ENCODE data around the gene MTA2.
A peak's percentile ranks its signal among the peaks of the same experiment; 100 is the strongest.
"Not testable (repeated sequence)": the region's sequence is repeated elsewhere in the genome, so short reads cannot be mapped to it uniquely, and the experiment has no call there.

MTA2 gene

DNA sequence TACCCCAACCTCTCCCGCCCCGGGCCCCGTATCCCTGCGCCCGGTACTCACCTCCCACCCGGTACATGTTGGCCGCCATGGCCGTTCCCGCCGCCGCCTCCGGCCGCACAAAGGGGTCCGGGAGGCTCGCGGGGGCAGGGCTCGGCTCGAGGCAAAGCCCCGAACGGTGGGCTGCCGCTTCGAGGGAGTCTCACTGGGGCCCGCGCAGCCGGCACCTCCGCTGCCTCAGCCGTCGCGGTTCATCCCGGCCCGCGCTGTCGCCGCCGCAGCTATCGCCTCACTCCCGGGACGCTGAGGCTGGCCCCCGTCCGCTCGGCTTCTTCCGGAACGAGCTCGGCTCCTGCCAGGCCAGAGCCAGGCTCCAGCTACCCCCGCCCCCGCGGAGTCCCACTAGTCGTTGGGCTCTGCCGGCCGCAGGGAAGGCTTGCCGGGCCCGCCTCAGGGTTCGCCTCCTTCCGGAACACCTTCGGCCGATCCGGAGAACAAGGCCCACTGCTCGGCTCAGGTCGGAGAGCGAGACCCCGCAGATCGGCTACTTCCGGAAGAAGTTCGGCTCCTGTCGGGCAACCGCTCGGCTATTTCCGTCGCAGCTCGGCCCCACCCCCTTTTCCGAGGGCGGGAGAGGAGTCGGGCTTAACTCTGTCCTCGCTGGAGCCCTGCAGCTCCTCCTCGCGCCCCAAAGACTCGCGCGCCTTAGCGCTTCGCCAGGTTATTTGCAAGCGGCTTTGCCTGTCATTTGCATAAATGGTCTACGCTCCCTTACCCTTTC, at the start of gene MTA2:
Gene MTA2 (minus strand): TSS at position 494 of the 769 bp plus-strand sequence. CDS start 415 bp downstream, at position 79.
- DNase-seq (ENCODE audit: low spot score) = peak; percentile 96

DNA sequence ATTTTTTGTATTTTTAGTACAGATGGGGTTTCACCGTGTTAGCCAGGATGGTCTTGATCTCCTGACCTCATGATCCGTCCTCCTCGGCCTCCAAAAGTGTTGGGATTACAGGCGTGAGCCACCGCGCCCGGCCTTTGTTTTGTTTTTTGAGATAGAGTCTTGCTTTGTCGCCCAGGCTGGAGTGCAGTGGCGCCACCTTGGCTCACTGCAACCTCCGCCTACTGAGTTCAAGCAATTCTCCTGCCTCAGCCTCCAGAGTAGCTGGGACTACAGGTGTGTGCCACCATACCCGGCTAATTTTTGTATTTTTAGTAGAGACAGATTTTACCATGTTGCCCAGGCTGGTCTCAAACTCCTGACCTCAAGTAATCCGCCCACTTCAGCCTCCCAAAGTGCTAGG, 48.6 kb upstream of the MTA2 start:
- DNase-seq (ENCODE audit: low spot score) = not testable (repeated sequence)

DNA sequence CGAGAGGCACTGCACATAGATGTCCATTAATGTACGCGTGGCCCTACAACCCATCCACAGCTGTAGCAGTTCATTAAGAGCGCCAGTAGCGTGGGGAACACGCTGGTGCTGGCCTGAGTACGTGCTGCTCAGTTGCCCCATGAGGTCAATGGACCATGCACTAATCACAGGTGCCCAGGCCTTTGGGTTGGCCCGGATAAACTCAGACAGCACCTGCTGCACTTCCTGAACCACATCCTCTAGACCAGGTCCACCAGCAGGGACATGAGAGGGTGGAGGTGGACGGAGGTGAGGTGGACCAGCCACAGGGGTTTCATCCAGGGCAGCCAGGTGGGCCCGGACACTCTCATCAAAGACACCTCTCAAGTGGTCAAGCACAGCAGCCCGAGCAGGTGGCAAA, 47.8 kb upstream of the MTA2 start:
- DNase-seq (ENCODE audit: low spot score) = no peak

DNA sequence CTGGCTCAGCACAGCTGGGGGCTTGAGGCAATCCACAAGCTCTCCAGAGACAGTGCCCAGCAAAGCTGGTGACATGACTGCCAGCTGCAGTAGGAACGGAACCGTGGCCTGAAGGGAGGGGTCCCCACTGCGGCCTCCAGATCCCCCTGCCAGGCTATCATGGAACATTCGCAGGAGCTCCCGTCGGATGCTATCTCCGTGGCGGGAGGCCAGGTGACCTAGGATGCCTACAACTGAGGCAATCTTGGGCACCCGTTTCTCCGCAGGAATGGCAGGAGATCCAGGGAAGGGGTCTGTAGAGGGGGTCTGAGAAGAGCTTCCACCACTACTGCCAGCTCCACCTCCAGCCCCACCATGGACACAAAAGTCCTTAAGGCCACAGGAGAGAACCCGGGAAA, 47.3 kb upstream of the MTA2 start:
- no peak for DNase-seq (ENCODE audit: low spot score)

DNA sequence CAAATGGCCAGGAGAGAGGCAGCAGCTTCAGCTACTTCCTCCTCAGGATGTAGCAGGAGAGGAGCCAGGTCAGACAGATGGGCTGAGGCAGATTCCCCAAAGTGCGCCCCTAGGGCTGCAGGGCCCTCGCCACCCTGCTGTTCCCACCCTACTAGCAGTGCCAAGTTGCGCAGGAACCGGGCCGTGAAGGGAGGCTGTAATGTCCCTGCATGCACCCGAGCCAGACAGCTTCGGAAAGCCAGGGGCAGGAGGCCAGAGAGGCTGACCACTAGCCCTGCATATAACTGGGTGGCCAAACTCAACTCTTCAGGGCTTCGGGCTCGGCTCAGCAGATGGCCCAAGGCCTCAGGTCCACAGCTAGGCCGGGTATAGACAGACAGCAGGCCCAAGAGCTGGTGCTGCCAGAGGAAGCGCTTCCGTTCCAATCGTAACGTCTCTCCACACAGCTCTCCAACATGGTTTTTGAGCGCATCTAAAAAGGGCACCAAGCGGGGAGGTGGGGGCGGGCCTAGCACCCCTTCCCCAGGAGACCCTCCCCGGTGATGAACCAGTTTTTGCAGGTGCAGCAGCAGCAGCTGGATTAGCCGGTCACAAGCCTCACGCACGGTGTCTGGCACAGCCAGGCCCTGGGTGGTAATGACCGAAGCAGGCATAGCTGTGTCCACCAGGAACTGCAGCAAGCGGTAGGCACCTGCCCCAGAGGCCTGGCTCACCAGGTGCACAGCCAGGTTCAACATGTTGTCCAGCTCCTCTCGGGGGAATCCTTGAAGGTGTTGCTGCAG, 46.7 kb upstream of the MTA2 start:
- no peak for DNase-seq (ENCODE audit: low spot score)

DNA sequence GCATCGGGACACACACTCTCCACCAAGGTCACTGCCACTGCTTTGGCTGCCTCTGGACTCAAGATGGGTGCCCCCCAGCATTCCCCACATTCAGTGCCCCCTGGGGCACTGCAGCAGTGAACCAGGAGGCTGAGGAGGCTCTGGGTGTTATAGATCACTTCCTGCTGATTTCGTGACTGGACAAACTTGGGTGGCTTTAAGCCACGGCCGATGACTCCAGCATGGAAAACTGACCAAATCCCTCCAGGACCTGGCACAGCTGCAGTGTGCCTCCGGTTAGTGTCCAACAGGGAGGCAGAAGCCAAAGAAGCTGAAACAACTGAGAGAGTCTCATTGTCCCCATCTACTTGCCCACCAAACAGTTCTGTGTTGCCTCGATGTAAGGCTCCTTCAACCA, 45.9 kb upstream of the MTA2 start:
- DNase-seq (ENCODE audit: low spot score) = no peak

DNA sequence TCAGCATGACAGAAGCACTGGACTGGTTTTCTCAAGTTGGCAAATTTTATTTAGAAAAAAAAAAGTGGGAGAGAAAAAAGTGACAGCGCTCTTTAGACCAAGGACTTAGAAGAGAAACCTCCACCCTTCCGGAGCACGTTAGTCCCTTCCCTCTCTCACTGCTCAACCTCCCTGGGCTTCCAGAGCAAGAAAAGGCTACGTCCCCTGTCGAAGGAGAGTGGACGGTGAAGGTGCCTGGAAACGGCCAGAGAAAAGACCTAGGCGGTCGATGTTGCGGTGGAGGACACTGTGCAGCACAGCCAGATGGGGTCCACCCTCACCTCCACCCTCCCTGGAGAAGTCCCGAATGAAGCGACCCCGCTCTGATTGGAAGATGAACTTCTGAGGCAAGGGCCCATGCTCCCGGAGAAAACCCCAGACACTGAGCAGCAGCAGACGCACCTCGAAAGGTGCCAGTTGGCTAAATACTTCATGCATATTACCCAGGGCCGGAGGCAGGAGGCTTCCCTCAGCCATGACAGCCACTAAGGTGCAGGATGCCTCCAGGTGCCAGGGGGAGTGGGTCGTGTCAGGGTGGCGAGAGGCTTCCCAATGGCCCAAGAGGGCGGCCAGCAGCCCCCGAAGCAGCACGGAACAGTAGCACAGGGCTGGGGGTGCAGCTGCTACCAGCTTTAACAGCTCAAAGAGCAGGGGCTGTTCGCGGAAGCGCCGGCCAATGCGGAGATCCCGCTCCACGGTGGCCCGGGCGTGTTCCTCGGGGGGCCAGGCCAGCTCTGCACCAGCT, 45.4 kb upstream of the MTA2 start:
- DNase-seq (ENCODE audit: low spot score) = no peak

DNA sequence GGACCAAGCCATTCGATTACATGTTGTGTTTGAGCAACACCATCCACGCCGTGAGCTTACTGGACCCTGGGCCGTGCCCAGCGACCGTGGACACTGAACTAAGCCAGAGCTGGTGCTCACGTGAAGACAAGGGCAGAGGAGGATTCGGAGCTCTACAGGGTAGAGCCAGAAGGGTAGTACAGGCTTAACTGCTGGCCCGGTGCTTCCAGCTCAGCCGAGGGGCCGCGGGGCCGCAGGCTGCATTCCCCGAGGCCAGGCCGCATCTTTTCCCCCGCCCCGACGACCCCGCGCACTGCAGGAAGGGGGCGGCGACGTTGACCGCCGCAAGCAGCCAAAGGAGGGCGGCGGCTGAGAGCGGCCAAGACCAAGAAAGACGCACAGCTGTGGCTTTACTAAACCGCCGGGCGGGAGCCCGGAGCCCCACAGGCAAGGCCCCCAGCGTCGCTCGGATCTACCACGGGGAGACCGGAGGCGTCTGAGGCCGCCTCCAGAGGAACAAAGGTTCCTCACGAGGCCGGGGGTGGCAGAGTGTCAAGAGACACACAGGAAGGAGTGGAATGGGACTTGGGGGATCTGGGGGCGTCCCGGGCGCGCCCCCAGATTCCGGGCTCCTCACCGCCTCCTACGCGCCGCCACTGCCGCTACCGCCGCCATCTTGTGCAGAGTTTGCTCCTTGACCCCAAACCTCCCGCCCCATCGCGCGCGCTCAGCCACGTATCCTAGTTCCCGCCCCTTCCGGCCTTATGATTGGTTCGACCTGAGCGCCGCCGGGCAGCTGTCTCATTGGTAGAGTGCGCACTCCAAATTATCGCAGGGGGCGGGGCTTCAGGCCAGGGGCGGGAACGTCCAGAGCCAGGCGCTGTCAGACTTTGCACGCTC, 44.5 kb upstream of the MTA2 start, which contains the start of gene GANAB:
Gene GANAB (minus strand): TSS at position 668 of the 879 bp plus-strand sequence. CDS start 14 bp downstream, at position 654.
- peak; percentile 99 for DNase-seq (ENCODE audit: low spot score)

DNA sequence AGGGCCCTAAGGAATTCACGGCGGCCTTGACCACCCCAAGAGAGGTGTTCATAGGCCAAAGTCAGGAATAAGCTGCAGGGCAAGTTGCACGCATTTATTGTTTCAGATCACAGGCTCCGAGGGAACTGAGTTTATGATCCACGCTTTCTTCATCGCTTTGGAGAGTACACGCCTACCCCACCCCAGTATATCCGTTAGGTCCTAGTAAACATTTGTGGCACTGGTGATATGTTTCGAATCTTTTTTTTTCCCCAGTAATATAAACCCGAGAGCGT, 43.9 kb upstream of the MTA2 start:
- no peak for DNase-seq (ENCODE audit: low spot score)

DNA sequence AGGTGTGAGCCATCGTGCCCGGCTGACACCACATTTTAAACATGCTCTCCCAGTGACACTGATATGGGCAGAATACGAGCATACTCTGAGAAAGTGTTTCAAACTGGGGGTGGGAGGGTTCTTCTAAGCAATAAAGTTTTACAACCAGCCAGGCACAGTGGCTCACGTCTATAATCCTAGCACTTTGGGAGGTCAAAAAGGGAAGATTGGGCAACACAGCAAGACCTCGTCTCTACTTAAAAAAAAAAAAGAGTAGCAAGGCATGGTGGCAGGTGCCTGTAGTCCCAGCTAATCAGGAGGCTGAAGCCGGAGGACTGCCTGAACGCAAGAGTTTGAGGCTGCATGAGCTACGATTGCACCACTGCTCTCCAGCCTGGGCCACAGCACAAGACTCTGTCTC, 42.6 kb upstream of the MTA2 start:
- no peak for DNase-seq (ENCODE audit: low spot score)

DNA sequence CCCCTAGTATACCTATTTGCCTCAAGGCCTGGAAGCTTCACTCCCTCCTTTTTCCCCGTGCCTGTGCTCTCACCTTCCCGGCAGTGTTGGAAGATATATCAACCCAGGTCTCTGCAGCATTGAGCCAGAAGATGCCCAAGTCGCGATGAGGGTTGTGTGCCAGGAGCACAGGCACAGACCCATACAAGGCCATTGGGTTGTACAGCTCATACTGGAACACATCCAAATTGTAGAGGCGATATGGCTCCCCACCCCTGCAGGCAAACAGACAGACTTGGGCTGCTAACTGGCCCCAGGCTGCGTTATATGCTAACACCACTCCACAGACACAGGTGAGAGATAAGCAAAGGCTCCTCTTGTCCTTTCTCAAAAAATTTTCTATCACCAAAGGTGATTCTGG, 30.8 kb upstream of the MTA2 start:
- DNase-seq (ENCODE audit: low spot score) = no peak

DNA sequence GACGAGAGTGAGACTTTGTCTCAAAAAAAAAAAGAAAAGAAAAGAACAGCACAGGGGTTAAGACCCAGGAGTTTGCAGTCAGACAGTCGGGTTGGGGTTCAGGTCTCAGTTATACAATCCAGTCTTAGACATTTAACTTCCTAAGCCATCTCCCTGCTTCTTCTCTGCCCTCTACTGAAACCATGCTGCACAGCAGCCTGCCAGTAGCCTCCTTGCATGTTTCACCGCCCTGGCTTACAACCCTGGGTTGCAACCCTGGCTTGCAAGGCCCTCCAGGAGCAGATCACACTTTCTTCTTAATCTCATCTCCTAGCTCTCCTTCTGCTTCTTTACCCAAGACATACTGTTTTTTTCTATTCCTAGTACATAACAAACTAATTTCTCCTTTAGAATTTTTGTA, 26.0 kb upstream of the MTA2 start:
- no peak for DNase-seq (ENCODE audit: low spot score)

DNA sequence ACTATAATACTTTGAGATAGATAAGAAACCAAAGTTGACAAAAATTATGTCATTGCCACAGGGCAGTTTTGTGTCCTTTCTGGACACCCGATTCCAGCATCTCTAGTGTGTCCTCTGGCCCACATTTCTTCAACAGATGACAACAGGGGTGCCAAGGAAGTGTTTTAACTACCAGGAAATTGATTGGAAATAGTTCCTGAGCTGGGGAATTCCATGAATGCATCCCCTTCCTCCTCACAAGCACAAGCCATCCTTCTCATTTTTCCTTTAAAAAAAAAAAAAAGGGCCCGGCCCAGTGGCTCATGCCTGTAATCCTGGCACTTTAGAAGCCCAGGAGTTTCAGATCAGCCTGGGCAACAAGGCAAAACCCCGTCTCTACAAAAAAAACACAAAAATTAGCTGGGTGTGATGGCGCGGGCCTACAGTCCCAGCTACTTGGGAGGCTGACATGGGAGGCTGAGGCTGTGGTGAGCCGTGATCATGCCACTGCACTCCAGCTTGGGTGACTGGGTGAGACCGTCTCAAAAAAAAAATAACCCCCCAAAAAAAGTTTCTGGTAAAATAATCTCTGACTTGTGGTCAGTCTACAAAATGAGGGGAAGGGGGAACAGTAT, 20.9 kb upstream of the MTA2 start:
- DNase-seq (ENCODE audit: low spot score) = no peak

DNA sequence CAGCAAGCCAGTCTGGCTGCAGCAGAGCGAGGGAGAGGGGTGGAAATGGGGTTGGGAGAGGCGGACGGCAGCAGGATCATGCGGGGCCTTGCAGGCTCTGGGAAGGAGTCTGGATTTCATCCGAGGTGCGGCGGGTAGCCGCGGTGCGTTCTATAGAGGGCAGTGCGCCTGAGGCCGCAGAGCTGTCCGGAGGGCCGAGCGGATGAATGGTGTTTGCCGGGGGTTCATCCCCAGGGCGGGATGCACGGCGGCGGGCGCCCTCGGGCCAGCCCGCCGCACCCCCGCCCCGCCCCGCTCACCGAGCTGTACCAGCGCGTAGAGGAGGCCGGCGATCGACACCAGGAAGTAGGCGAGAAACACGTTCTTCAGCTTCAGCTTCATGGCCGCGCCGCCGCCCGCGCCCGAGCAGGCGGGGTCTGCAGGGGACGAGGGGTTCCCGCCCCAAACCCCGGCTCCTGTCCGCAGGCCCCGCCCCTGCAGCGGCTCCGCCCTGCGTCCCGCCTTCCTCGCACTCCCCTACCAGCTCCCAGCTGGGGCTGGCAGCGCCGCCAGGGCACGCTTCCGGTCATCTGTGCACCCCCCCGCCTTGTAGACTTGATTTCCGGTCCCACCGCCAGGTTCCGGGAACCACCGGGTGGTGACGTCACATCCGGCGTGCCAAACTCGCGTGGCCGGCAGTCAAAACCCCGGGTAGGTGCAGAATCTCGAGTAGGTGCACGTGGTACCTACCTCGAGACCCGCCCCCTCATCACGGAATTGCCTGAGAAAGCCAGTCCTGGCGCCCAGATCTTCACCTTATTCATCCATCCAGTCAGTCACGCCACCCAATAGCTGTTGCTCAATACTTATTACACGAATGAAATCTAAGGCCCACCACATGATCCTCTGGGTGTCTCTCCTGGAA, 20.2 kb upstream of the MTA2 start, which contains the start of gene B3GAT3:
Gene B3GAT3 (minus strand): TSS at position 420 of the 904 bp plus-strand sequence. CDS start 39 bp downstream, at position 381.
- DNase-seq (ENCODE audit: low spot score) = peak; percentile 98

DNA sequence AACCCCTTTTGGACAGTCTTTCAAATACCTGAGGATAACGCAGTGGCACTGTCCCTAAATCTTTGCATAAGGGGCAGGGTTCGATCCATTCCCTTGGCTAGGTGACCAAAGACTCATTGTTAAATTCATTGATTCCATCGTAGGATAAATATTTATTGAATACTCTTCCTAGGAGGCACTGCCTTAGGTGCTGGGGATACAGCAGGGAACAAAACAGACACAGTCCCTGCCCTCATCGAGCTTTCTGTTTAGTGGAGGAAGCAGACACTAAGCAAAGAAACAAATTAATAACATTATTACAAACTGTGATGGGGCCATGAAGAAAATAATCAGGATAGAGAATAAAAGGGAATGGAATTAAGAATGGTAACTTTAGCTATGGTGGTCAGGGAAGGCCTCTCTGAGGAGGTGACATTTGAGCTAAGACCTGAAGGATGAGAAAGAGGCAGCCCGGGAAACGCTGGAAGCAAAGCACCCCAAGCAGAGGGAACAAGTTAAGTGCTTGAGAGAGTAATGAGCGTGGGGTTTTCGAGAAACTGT, 19.4 kb upstream of the MTA2 start:
- no peak for DNase-seq (ENCODE audit: low spot score)

DNA sequence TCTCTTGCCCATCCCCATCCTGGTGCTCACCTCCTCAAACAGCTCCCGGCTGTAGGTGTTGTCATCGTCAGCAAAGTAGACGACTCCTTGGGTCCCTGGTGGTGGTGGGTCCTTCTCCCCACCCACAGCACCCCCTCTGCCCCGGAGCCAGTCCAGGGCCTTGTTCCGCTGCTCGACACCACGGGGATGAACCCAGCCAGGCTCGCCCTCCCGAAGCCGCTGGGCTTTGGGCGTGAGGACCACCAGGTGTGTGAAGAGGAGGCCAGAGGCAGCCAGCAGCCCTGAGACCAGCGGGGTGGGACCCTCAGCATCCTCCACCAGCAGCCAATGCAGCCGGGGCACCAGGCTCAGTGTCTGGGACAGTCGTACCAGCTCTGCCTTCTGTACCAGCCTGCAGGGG, 15.3 kb upstream of the MTA2 start:
- DNase-seq (ENCODE audit: low spot score) = not testable (repeated sequence)

DNA sequence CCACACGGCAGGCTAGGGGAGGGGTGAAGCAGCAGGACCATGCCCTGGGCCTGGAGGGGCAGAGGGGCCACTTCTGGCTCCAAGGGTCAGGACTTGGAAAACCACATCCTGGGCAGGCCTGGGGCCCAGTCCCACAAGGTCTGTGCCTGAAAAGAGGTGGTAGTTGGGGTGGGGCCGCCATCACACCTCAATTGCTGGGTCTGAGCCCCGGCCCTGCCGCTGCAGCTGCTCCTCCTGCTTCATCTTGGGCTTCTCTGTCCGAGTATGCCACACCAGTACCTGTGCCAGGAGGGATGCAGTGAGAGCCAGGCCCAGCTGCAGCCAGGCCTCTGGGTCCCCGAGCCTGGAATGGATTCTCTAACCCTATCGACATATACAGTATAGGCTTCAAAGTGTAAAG, 13.9 kb upstream of the MTA2 start:
- DNase-seq (ENCODE audit: low spot score) = no peak

DNA sequence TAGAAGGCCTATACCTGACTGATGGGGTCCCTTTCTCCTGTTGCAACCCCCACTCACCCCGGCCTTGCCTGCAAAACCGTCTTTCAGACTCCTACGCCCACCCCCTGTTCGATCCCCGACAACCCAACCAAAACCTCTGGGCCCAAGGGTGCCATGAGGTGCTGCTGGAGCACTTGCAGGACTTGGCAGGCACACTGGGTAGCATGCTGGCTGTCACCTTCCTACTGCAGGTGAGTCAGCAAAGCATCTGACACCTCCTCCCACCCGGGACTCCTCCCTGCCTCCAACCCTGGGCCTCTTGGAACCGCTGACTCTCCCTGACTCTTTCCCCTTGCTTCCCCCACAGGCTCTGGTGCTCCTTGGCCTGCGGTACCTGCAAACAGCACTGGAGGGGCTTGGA, 12.6 kb upstream of the MTA2 start:
- DNase-seq (ENCODE audit: low spot score) = no peak

DNA sequence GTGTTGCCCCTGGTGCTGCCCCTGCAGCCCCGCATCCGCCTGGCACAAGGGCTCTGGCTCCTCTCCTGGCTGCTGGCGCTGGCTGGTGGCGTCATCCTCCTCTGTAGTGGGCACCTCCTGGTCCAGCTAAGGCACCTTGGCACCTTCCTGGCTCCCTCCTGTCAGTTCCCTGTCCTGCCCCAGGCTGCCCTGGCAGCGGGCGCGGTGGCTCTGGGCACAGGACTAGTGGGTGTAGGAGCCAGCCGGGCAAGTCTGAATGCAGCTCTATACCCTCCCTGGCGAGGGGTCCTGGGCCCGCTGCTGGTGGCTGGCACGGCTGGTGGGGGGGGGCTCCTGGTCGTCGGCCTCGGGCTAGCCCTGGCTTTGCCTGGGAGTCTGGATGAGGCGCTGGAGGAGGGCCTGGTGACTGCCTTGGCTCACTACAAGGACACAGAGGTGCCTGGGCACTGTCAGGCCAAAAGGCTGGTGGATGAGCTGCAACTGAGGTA, 11.7 kb upstream of the MTA2 start:
- no peak for DNase-seq (ENCODE audit: low spot score)
